ENCODE data around the gene ANXA11. TPM values are rescaled to one million over a fixed set of nuclear protein-coding genes. Genes with fewer than 3 reads are reported as not detected.

Gene ANXA11
- total RNA-seq, 1 experiment from 2014 or later, result 181 TPM

GRCh38 chr10:80164596-80164995, 40.7 kb downstream of the ANXA11 start:
- Histone ChIP-seq H3K4me1 (ENCODE audit: control insufficient read depth in 1 of 2, insufficient read depth in 2 of 2, low read length in 2 of 2) (peaks cover 21 to 80% of the 10 kb centered on the region in 2 experiments), H3K79me2 (ENCODE audit: insufficient read depth, low read length) (peaks cover 49% of the 10 kb centered on the region), H3K9me2 (ENCODE audit: insufficient read depth) (no peaks in the 10 kb centered on the region), H3K4me3 (replicated peaks in 1 of 2; ENCODE audit: low read depth in 1 of 2, low read length in 2 of 2) (no peak overlapping the region), H3K9me3 (ENCODE audit: control insufficient read depth in 1 of 2, insufficient read depth in 1 of 2, low read depth in 1 of 2, low read length in 2 of 2) (no peaks in the 10 kb centered on the region), H3K9ac (ENCODE audit: low read length) (no peak overlapping the region), H2AFZ (ENCODE audit: low read depth, low read length, poor library complexity, severe bottlenecking) (no peak overlapping the region), H3K27me3 (ENCODE audit: insufficient read depth, low read length) (no peaks in the 10 kb centered on the region), H3K36me3 (ENCODE audit: control insufficient read depth in 1 of 2, insufficient read depth in 2 of 2, low read length in 2 of 2) (peaks cover 0 to 42% of the 10 kb centered on the region in 2 experiments; a peak in 2 of 4 replicates), H3K4me2 (ENCODE audit: low read length) (peak overlapping the region; percentile 26), H3K27ac (ENCODE audit: low read depth, low read length) (no peak overlapping the region), H4K20me1 (ENCODE audit: insufficient read depth) (no peaks in the 10 kb centered on the region; the same call in 1 of the 2 replicates)
- ChIA-PET RAD21 (ENCODE audit: low non-redundant PET in 1 of 2, low total read pairs in 2 of 2, uncharacterized antibody in 2 of 2, unreplicated experiment in 2 of 2) (interaction anchor here in 1 of 2 experiments (1.0 kb wide), 1 partner anchor 58 kb away, joined by 3 read pairs; no protein-coding TSS in a partner anchor), POLR2A (no interaction called here), CTCF (interaction anchor here (1.4 kb wide), 1 partner anchor 58 kb away, joined by 5 read pairs; no protein-coding TSS in a partner anchor)
- no TSS peak for BruUV-seq (replicated peaks)
- intact Hi-C loops (cut with micrococcal nuclease), result no loop called here
- DNase-seq (ENCODE audit: low read depth, low spot score) (no peak), ATAC-seq (no peak)
- TF ChIP-seq CTCF (IDR thresholded peaks at IDR 0.05 in 2 of 3, conservative IDR thresholded peaks at IDR 0.05 in 1 of 3; ENCODE audit: borderline replicate concordance in 1 of 3, insufficient read depth in 1 of 3, low read depth in 2 of 3, low read length in 2 of 3) (no peak), FOSL1 (IDR thresholded peaks at IDR 0.05; ENCODE audit: low read depth) (no peak), SP1 (IDR thresholded peaks at IDR 0.05; ENCODE audit: low read depth) (no peak), RAD21 (IDR thresholded peaks at IDR 0.05; ENCODE audit: low read depth) (no peak)

- Histone ChIP-seq H3K4me2 (ENCODE audit: low read length) (peak overlapping the region; percentile 26), H3K79me2 (ENCODE audit: insufficient read depth, low read length) (peaks cover 41% of the 10 kb centered on the region; the same call in 1 of the 2 replicates), H3K9ac (ENCODE audit: low read length) (no peak overlapping the region), H3K27ac (ENCODE audit: low read depth, low read length) (no peak overlapping the region), H3K36me3 (ENCODE audit: control insufficient read depth in 1 of 2, insufficient read depth in 2 of 2, low read length in 2 of 2) (peaks cover 0 to 42% of the 10 kb centered on the region in 2 experiments; a peak in 2 of 4 replicates), H3K4me1 (ENCODE audit: control insufficient read depth in 1 of 2, insufficient read depth in 2 of 2, low read length in 2 of 2) (peaks cover 29 to 87% of the 10 kb centered on the region in 2 experiments), H4K20me1 (ENCODE audit: insufficient read depth) (no peaks in the 10 kb centered on the region), H3K27me3 (ENCODE audit: insufficient read depth, low read length) (no peaks in the 10 kb centered on the region), H2AFZ (ENCODE audit: low read depth, low read length, poor library complexity, severe bottlenecking) (no peak overlapping the region), H3K4me3 (replicated peaks in 1 of 2; ENCODE audit: low read depth in 1 of 2, low read length in 2 of 2) (no peak overlapping the region), H3K9me3 (ENCODE audit: control insufficient read depth in 1 of 2, insufficient read depth in 1 of 2, low read depth in 1 of 2, low read length in 2 of 2) (no peaks in the 10 kb centered on the region), H3K9me2 (ENCODE audit: insufficient read depth) (no peaks in the 10 kb centered on the region)
- ATAC-seq, result peak; percentile 45
- DNase-seq (ENCODE audit: low read depth, low spot score), result no peak
- ChIA-PET RAD21 (ENCODE audit: low non-redundant PET in 1 of 2, low total read pairs in 2 of 2, uncharacterized antibody in 2 of 2, unreplicated experiment in 2 of 2) (no interaction called here), POLR2A (no interaction called here), CTCF (no interaction called here)
- no TSS peak for BruUV-seq (replicated peaks)
- intact Hi-C loops (cut with micrococcal nuclease), result no loop called here
- TF ChIP-seq SP1 (IDR thresholded peaks at IDR 0.05; ENCODE audit: low read depth) (peak; percentile 52; the same call in 1 of the 2 replicates), POLR2A (IDR thresholded peaks at IDR 0.05; ENCODE audit: borderline replicate concordance, extremely low read depth, insufficient read depth, insufficient read length) (no peak), CTCF (IDR thresholded peaks at IDR 0.05 in 2 of 3, conservative IDR thresholded peaks at IDR 0.05 in 1 of 3; ENCODE audit: borderline replicate concordance in 1 of 3, insufficient read depth in 1 of 3, low read depth in 2 of 3, low read length in 2 of 3) (no peak), RAD21 (IDR thresholded peaks at IDR 0.05; ENCODE audit: low read depth) (no peak), FOSL1 (IDR thresholded peaks at IDR 0.05; ENCODE audit: low read depth) (peak; percentile 47)
Observed at GRCh38 chr10:80163741-80164341, 41.5 kb downstream of the ANXA11 start.

Measured in HCT116 (cell line).